GM13976 (cell line): ENCODE data around the gene ADAMTS19.
A peak's percentile ranks its signal among the peaks of the same experiment; 100 is the strongest.

Experiments
- DNase-seq: peaks from one replicate; pipeline ENCODE4 v3.0.0; 2012; ENCODE audit warnings: low spot score
- CTCF ChIP-seq: IDR thresholded peaks from 2 replicates; pipeline ENCODE4 v1.5.1; 2012; ENCODE audit warnings: borderline replicate concordance, mild to moderate bottlenecking; ENCODE audit not compliant: insufficient read depth; ENCODE audit errors: extremely low read depth, missing control alignments, control extremely low read depth
- in situ Hi-C: fragments of 300-500 bp; cut with MboI; formaldehyde crosslinking; loops from one replicate; pipeline ENCODE4 v1.12.0; 2022; ENCODE audit warnings: low sequenced_read_pairs, mixed read lengths, inconsistent platforms; ENCODE audit not compliant: unreplicated experiment

ADAMTS19 gene

GRCh38 chr5:129771058-129771838, 311.1 kb downstream of the ADAMTS19 start:
- DNase-seq = peak; percentile 40
- in situ Hi-C loops = loop anchor here (10.0 kb wide), 1 partner anchor 84 kb away; no protein-coding TSS in a partner anchor
- TF ChIP-seq CTCF = peak; percentile 55

GRCh38 chr5:129773376-129773775, 313.3 kb downstream of the ADAMTS19 start:
- no peak for TF ChIP-seq CTCF
- in situ Hi-C loops = loop anchor here (10.0 kb wide), 1 partner anchor 81 kb away; no protein-coding TSS in a partner anchor
- no peak for DNase-seq

GRCh38 chr5:129781594-129781993, 321.5 kb downstream of the ADAMTS19 start:
- DNase-seq = no peak
- no peak for TF ChIP-seq CTCF
- in situ Hi-C loops = no loop called here
